A549 (cell line): ENCODE data around the gene CXCL14.

Experiments
- CEBPB ChIP-seq, 2 experiments: fragments of >200 bp in 1 of 2; sonication (Bioruptor Twin) in 1 of 2; formaldehyde crosslinking in 1 of 2; IDR thresholded peaks; 2 replicates each; pipeline ENCODE4 v1.6.1; 2012 to 2016
- CTCF ChIP-seq: fragments of >200 bp; sonication (Bioruptor Twin); formaldehyde crosslinking; IDR thresholded peaks from 3 replicates; pipeline ENCODE4 v1.5.1; 2016
- HDAC2 ChIP-seq: fragments of 200-600 bp; sonication (generic); IDR thresholded peaks from 2 replicates; pipeline ENCODE4 v1.6.1; 2016
- MAX ChIP-seq: IDR thresholded peaks from 2 replicates; pipeline ENCODE4 v1.6.1; 2012
- POLR2A ChIP-seq: IDR thresholded peaks from 2 replicates; pipeline ENCODE4 v1.6.1; 2012; ENCODE audit warnings: mild to moderate bottlenecking, low read length
- RAD21 ChIP-seq, 2 experiments: fragments of >200 bp in 1 of 2; sonication (Bioruptor Twin) in 1 of 2; formaldehyde crosslinking in 1 of 2; IDR thresholded peaks in 1 of 2; conservative IDR thresholded peaks in 1 of 2; 2 replicates in 1 of 2; 3 replicates in 1 of 2; pipeline ENCODE4 v1.6.1; 2012 to 2018; ENCODE audit warnings: inconsistent platforms in 1 of 2

GRCh38 chr5:135625961-135626360 is 47.2 kb upstream of the CXCL14 start:
- TF ChIP-seq POLR2A = no peak
- TF ChIP-seq CTCF = no peak
- no peak for TF ChIP-seq RAD21 (conservative IDR thresholded peaks at IDR 0.05 in 1 of 2, IDR thresholded peaks at IDR 0.05 in 1 of 2)
- TF ChIP-seq HDAC2 = no peak
- no peak for TF ChIP-seq CEBPB (IDR thresholded peaks at IDR 0.05)
- no peak for TF ChIP-seq MAX
